Peyer's patch (tissue), 4 donors: ENCODE measurements around the gene BCAS1.

Experiments used
- POLR2A ChIP-seq, 2 donors: fragments of 450-650 bp; IDR thresholded peaks; one replicate each; pipeline ENCODE4 v1.5.1; 2017; ENCODE audit warnings: antibody characterized with exemption in 2 of 2, mild to moderate bottlenecking in 2 of 2, moderate library complexity in 2 of 2
- TF ChIP-seq, protein P1 (sequence below), 6 experiments: fragments of 450-650 bp in 4 of 6; fragments of 200-600 bp in 2 of 6; sonication (generic) in 1 of 6; IDR thresholded peaks; one replicate each; pipeline ENCODE4 v1.5.1; 2017 to 2019; ENCODE audit warnings: antibody characterized with exemption in 6 of 6, mild to moderate bottlenecking in 3 of 6, moderate library complexity in 1 of 6

DNA sequence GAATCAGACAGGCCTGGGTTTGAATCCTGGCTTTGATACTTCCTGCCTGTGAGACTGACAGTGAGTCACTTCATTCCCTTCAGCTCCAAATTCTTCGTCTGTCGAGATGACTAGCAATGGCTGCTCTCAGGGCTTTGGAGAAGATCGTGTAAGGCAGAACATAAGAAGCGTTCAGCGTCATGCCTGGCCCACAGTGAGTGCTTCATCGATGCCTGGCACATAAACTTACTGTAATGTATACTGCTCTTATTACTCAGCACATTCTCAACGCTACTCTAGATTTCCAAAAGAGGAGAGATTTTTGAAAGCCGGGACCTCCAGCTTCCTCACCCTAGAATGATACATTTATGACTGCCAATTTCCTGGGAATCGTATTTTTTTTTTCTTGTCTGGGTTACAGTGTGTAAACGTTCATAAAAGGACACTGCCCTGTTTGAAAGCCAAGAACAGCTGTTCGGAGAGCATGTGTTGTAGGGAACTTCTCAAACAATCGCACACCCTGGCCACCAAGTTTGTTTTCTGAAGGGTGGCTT lies 16.2 kb upstream of the BCAS1 start:
- TF ChIP-seq, protein P1, sequence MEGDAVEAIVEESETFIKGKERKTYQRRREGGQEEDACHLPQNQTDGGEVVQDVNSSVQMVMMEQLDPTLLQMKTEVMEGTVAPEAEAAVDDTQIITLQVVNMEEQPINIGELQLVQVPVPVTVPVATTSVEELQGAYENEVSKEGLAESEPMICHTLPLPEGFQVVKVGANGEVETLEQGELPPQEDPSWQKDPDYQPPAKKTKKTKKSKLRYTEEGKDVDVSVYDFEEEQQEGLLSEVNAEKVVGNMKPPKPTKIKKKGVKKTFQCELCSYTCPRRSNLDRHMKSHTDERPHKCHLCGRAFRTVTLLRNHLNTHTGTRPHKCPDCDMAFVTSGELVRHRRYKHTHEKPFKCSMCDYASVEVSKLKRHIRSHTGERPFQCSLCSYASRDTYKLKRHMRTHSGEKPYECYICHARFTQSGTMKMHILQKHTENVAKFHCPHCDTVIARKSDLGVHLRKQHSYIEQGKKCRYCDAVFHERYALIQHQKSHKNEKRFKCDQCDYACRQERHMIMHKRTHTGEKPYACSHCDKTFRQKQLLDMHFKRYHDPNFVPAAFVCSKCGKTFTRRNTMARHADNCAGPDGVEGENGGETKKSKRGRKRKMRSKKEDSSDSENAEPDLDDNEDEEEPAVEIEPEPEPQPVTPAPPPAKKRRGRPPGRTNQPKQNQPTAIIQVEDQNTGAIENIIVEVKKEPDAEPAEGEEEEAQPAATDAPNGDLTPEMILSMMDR (IDR thresholded peaks at IDR 0.05), result no peak
- no peak for TF ChIP-seq POLR2A (IDR thresholded peaks at IDR 0.05)
